Astrocyte of the cerebellum (primary cell): ENCODE results near the gene NPPA.
A peak's percentile ranks its signal among the peaks of the same experiment; 100 is the strongest.

Source experiments
- DNase-seq: peaks from one replicate; pipeline ENCODE4 v3.0.0-alpha.2; 2011; ENCODE audit warnings: low read depth
- H3K4me3 ChIP-seq: 2 replicates; pipeline ENCODE4 v1.5.1; 2011; ENCODE audit warnings: mild to moderate bottlenecking, low read depth, low read length, moderate library complexity
- CTCF ChIP-seq: IDR thresholded peaks from 2 replicates; pipeline ENCODE4 v1.5.1; 2012; ENCODE audit warnings: low read length, low read depth, moderate library complexity, mild to moderate bottlenecking; ENCODE audit errors: missing control alignments
- in situ Hi-C: cut with HindIII; loops from 2 replicates; pipeline ENCODE4 v1.10.0; 2017; ENCODE audit warnings: low sequenced_read_pairs

NPPA gene

DNA sequence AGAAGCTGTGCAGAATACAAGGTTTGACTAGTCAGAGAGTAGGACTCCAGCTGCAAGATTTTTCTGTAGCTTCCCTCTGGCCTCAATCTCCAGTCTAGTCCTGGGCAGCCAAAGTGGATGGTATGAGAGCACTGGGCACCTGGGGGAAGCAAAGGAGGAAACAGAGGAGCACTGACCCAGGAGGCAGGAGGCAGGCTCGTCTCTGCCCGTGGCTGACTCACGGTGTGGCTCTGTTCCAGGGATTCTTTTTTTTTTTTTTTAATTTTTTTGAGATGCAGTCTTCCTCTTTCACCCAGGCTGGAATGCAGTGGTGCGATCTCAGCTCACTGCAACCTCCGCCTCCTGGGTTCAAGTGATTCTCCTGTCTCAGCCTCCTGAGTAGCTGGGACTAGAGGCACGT lies 15.3 kb upstream of the NPPA start:
- in situ Hi-C loops: loop anchor here (5.0 kb wide), 1 partner anchor 51 kb away; no protein-coding TSS in a partner anchor
- no peak for TF ChIP-seq CTCF
- no peak overlapping the region for H3K4me3 ChIP-seq
- DNase-seq: no peak

DNA sequence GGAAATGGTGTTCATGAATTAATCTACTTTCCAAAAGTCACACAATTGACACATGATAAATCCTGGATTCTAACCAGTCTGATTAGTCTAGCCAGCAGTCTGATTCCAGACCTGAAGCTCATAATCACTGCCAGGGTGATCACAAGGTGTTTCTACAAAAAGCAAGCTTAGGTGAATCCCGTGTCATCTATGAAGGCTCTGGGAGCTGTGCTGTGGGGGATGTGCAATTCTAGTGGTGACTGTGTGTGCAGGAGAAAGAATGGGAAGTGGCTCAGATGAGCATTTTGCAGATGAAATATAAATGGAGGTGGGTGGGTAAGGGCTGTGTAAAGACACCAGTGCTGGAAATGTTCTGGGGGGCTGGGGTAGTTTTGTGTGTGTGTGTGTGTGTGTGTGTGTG lies 13.0 kb upstream of the NPPA start:
- DNase-seq: no peak
- H3K4me3 ChIP-seq: no peak overlapping the region
- in situ Hi-C loops: loop anchor here (5.0 kb wide), 1 partner anchor 48 kb away; no protein-coding TSS in a partner anchor
- TF ChIP-seq CTCF: no peak

DNA sequence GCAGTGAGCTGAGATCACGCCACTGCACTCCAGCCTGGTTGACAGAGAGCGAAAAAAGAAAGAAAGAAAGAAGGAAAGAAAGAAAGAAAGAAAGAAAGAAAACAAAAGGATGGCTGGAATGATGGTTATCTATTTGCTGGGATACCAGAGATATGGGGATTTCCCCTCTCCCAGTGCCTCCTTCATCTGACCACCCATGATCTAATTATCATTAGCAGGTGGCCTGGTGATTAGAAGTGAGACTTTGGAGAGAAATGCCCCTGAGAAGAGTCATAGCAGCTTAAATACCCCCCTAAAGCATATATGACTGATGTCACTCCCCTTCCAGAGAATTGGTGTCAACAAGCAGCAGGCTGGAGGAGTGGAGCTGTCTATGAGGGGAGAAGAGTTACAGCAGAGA lies 12.5 kb upstream of the NPPA start:
- no peak for DNase-seq
- no peak for TF ChIP-seq CTCF
- in situ Hi-C loops: loop anchor here (5.0 kb wide), 1 partner anchor 48 kb away; no protein-coding TSS in a partner anchor
- no peak overlapping the region for H3K4me3 ChIP-seq

DNA sequence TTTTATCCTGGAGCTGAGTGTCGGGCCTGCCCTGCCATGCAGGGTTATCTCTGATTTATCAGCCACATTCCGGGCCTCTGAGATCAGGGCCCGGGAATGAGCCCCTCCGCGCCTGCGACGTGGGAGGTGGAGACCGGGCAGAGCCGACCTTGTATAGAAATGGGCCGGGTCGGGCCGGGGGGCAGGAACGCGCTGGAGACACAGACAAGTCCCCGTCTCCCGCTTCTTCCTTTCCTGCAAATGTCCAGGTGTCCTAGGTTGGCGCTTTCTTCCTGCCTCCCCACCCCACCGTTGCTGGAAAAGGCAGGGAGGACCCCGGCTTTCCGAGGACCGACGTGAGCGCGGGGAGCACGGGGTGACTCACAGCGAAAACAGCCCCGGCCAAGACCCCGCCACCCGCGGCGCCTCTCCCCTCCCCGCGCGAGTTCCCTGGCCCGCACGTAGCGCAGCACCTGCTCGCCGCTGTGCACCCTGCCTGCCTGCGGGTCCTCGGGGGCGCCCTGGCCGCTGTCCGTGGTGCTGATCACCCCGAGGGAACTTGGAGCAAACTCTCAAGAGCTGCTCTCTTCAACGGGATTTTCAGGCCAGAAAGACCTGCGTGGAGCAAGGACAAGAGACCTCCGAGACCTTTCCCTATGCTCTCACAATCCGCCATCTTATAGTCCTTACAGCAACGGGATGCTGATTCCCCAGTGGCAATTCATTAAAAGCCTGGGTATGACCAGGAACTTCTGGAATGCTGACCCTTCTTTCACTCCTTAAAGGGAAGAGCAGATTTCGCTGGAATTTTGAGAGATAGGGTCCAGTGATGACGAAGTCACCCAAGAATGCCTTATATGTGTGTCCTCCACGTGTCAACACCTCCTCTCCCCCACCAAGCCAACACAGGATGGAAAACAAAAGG lies 11.6 kb upstream of the NPPA start:
- no peak overlapping the region for H3K4me3 ChIP-seq
- in situ Hi-C loops: no loop called here
- TF ChIP-seq CTCF: peak; percentile 33
- peak; percentile 13 for DNase-seq

- H3K4me3 ChIP-seq: no peak within 1 kb of the TSS
- no peak for TF ChIP-seq CTCF
- in situ Hi-C loops: no loop called here
- DNase-seq: no peak
These were observed 11.0 kb upstream of the NPPA start, which contains the start of gene NPPB for GRCh38 chr1:11858613-11858967. Gene NPPB (minus strand): TSS chr1:11858945. CDS start chr1:11858833, 112 bp downstream.

GRCh38 chr1:11858158-11858557 lies 10.6 kb upstream of the NPPA start:
- in situ Hi-C loops: no loop called here
- no peak for TF ChIP-seq CTCF
- no peak overlapping the region for H3K4me3 ChIP-seq

More at GRCh38 chr1:11858158-11858557, 10.6 kb upstream of the NPPA start:
- DNase-seq: no peak
